Mesodermal cell (in vitro differentiated cells): ENCODE measurements around the gene MMP1. TPM values are rescaled to one million over a fixed set of nuclear protein-coding genes. Genes with fewer than 3 reads are reported as not detected.

Source experiments
- H3K27ac ChIP-seq: 2 replicates; pipeline ENCODE4 v1.7.0; 2013; ENCODE audit warnings: mild to moderate bottlenecking, low read depth, low read length, moderate library complexity; ENCODE audit not compliant: severe bottlenecking
- H3K36me3 ChIP-seq: 2 replicates; pipeline ENCODE4 v1.7.1; 2013; ENCODE audit warnings: mild to moderate bottlenecking, low read length, moderate library complexity; ENCODE audit not compliant: control insufficient read depth, insufficient read depth
- H3K4me1 ChIP-seq: one replicate; pipeline ENCODE4 v1.7.1; 2013; ENCODE audit warnings: mild to moderate bottlenecking, low read length; ENCODE audit not compliant: insufficient read depth, control insufficient read depth, poor library complexity, severe bottlenecking
- H3K4me3 ChIP-seq: 2 replicates; pipeline ENCODE4 v1.7.0; 2013; ENCODE audit warnings: low read length, control low read depth, mild to moderate bottlenecking; ENCODE audit not compliant: insufficient read depth, poor library complexity, severe bottlenecking; ENCODE audit errors: extremely low read depth
- H3K9me3 ChIP-seq: 2 replicates; pipeline ENCODE4 v1.7.1; 2013; ENCODE audit warnings: mild to moderate bottlenecking, low read length, moderate library complexity; ENCODE audit not compliant: control insufficient read depth
- WGBS, 2 experiments: methylation state at CpG; one replicate each; pipeline ENCODE4 v1.1.5; 2013; ENCODE audit warnings: missing lambda C conversion rate in 2 of 2; ENCODE audit not compliant: insufficient coverage in 2 of 2; 5-methylcytosine and 5-hydroxymethylcytosine counted together
- polyA plus RNA-seq, 2 experiments: library from polyadenylated mRNA; stranded (reverse); fragments of 50-300 nt; gene quantifications; one replicate each; pipeline ENCODE4 v1.2.3, GENCODE V29; 2013

Gene MMP1
- 13.9 TPM for polyA plus RNA-seq (2013, experiment 1 of 2)
- polyA plus RNA-seq (2013, experiment 2 of 2) = 22.6 TPM

DNA sequence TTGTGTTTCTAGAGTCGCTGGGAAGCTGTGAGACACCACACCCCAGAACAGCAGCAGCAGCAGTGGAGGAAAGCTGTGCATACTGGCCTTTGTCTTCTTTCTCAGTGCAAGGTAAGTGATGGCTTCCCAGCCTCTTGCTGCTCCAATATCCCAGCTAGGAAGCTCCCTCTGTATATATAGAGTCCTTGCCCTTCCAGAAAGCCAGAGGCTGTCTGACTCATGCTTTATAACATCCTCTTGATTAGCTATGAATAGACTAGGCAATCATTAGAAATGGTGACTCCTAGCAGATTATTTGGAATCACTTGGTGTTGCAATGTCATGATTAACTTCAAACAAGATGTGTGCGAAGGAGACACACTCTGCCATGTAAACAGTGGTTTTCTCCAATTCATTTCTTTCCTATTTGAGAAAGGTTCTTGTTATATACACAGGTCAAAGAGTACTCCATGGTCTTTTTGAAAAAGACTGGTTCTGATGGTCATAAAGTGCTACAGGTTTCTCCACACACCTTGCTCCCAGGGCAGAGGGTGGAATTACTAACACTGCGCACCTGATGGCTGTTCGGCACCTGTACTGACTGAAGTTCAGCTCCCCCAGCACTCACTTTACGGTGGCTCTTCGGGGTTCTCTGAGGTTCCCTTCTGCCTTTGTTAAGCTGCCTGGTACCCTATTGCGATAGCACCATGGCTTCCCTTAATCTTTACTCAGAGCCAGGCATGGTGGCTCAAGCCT lies at the start of gene MMP1:
Gene MMP1, minus strand, starts transcription at position 149 of the 735 bp plus-strand sequence. Its CDS starts 68 bp downstream, at position 81.
- peaks cover 7% of the 10 kb centered on the region for H3K4me1 ChIP-seq
- H3K36me3 ChIP-seq = no peaks in the 10 kb centered on the region
- no peaks in the 10 kb centered on the region for H3K9me3 ChIP-seq
- H3K4me3 ChIP-seq = no peak within 1 kb of the TSS
- H3K27ac ChIP-seq = no peak within 1 kb of the TSS
- 91 to 92% methylated on average over 5 to 6 of the region's 7 CpGs for WGBS, 2 experiments

DNA sequence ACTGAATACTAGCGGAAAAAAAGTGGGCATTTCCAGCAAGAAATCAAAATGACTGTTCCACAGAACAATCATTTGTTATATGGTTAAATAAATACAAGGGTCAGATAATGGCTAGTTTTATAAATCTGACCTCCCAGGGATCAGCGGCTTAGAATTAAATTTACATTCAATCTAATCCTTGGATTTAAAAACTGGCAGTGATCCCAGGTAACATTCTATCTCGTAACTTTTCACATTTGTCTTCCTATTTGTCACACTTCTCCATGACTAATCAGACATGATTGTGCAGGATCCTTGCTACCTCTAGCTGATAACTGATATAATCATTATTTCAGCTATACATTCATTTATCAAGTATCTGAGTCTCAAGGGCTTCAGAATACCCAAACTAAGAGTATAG lies 48.3 kb upstream of the MMP1 start:
- H3K36me3 ChIP-seq = no peaks in the 10 kb centered on the region

DNA sequence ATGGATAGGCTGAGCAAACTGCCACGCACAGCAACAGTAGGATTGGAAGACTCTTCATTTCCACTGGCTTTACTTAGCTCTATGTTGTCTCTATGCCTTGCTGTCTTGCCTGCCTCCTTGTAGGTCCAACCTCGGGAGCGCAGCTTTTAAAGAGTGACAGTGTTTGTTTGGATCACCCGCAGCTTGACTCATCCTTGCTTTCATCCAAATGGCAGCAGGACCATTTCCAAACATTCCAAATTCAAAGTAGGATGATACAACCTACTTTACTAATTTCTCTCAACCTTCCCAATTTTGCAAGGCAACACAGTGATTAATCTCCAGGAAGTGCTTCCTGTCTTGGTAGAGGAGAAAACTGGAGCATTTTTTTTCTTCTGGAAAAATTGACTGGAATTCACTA lies 45.5 kb upstream of the MMP1 start, which contains the start of gene MMP3:
Gene MMP3, minus strand, starts transcription at position 121 of the 400 bp plus-strand sequence. Its CDS starts 63 bp downstream, at position 58.
- Histone ChIP-seq H3K27ac (no peak within 1 kb of the TSS), H3K9me3 (no peaks in the 10 kb centered on the region), H3K36me3 (no peaks in the 10 kb centered on the region), H3K4me1 (peaks cover 5% of the 10 kb centered on the region), H3K4me3 (no peak within 1 kb of the TSS)
- 92 to 96% methylated on average over 4 of the region's 4 CpGs for WGBS, 2 experiments

More for the DNA sequence above, 48.3 kb upstream of the MMP1 start:
- WGBS, 2 experiments = 95 to 100% methylated on average over 2 of the region's 3 CpGs
- peaks cover 5% of the 10 kb centered on the region for H3K4me1 ChIP-seq
- H3K27ac ChIP-seq = no peak overlapping the region
- H3K4me3 ChIP-seq = no peak overlapping the region
- H3K9me3 ChIP-seq = no peaks in the 10 kb centered on the region

DNA sequence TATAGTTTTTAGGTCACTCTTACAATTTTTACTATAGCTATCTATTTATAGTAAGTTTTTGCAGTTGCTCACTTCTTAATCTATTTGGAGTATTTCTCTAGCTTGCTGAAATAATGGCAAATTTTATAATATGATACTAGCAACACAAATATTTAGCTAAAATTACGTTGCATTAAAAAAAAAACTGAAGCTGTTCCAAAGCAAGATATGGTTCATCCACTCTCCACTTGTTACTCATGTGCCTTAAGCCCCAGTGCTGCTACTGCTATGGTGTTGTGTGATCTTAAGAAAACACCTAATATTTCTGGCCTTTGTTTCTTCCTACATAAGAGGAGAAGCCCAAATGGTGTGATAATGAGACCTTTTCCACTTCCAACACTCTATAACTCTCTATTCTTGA lies 45.0 kb upstream of the MMP1 start:
- no peak overlapping the region for H3K27ac ChIP-seq
- H3K4me1 ChIP-seq = peaks cover 5% of the 10 kb centered on the region
- no peak overlapping the region for H3K4me3 ChIP-seq
- no CpG with 5 or more reads among the region's 1 CpG for WGBS, 2 experiments
- no peaks in the 10 kb centered on the region for H3K36me3 ChIP-seq
- no peaks in the 10 kb centered on the region for H3K9me3 ChIP-seq

DNA sequence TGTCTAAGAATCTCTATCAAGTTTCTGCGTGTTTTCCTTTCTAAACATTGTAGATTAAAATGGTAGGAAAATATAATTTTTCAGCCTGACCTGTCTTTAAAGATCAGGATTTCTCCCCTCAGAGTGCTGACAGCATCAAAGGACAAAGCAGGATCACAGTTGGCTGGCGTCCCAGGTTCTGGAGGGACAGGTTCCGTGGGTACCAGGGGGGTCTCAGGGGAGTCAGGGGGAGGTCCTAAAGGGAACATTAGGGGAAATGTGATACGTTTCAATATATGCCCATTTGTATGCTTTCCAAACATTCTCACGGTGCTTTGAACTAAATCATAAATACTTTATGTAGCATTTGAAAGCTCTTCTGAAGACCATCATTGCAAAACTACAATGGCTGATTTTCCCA lies 42.1 kb upstream of the MMP1 start:
- Histone ChIP-seq H3K9me3 (no peaks in the 10 kb centered on the region), H3K4me3 (no peak overlapping the region), H3K4me1 (peaks cover 5% of the 10 kb centered on the region), H3K36me3 (no peaks in the 10 kb centered on the region), H3K27ac (no peak overlapping the region)
- WGBS, 2 experiments = 69 to 78% methylated on average over 3 of the region's 5 CpGs

DNA sequence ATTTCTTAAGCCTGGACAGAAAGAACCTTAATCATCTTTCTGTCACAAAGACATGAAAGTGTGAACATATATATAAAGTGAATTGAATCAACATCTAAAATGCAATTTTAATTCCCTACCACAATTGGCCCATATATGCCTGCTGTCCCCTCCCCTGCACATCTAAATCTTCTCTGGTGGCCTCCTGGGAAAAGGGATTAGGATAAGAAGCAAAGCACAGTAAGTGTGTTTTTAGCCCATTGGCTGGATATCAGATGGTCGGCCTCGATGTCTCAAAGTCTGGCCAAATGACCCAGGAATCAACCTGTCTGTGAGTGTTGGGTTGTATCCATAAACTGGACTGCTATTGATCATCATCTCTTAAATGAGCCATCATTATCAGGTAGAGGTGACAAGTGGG lies 39.7 kb upstream of the MMP1 start:
- no peak overlapping the region for H3K27ac ChIP-seq
- H3K9me3 ChIP-seq = no peaks in the 10 kb centered on the region
- H3K36me3 ChIP-seq = no peaks in the 10 kb centered on the region
- H3K4me1 ChIP-seq = no peaks in the 10 kb centered on the region
- no peak overlapping the region for H3K4me3 ChIP-seq
- WGBS, 2 experiments = no CpG with 5 or more reads among the region's 2 CpGs

DNA sequence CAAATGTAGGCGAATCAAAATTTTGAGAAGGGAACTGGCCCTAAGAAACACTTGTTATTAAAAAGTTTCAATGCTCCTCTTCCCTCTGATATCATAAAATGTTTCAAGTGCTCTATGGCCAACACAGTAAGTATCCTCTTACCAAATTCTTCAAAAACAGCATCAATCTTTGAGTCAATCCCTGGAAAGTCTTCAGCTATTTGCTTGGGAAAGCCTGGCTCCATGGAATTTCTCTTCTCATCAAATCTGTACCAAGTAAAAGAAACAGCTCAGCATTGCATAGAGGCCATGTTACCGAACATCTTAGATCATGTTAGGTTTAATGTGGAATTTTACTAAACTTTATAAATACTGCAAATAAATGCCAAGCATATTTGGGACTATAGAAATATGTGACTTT lies 39.2 kb upstream of the MMP1 start:
- Histone ChIP-seq H3K36me3 (no peaks in the 10 kb centered on the region), H3K4me3 (no peak overlapping the region), H3K27ac (no peak overlapping the region), H3K4me1 (no peaks in the 10 kb centered on the region), H3K9me3 (no peaks in the 10 kb centered on the region)
- 83% methylated on average over 1 of the region's 2 CpGs; no CpG with 5 or more reads in 1 of the 2 experiments for WGBS, 2 experiments

DNA sequence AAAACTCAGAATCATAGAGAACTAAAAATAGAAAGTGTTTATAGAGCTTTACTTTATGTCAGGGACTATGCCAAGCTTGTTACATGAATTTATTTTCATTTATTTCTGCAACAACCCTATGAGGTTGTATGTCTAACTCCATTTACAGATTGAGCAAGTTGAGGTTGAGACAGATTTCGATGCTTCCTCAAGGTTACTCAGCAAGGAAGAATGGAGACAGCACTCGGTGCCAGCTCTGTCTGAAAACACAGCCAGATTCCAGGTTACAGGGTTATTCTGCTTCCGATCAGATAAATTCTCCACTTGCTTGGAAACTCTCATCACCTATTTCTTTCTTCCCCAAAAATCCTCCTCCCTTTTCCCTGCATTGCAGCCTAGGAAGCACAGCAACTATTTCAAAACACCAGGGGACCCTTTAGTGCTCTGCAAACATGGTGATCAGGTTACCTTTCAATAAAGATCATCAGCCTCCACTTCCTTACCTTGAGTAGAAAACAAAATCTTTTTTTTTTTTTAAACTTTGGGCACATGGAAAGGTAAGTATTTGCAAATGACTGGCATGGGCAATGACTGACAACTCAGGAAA lies 38.4 kb upstream of the MMP1 start:
- Histone ChIP-seq H3K27ac (no peak overlapping the region), H3K9me3 (no peaks in the 10 kb centered on the region), H3K4me3 (no peak overlapping the region), H3K4me1 (no peaks in the 10 kb centered on the region), H3K36me3 (no peaks in the 10 kb centered on the region)
- WGBS, 2 experiments = 69 to 74% methylated on average over 3 of the region's 3 CpGs

DNA sequence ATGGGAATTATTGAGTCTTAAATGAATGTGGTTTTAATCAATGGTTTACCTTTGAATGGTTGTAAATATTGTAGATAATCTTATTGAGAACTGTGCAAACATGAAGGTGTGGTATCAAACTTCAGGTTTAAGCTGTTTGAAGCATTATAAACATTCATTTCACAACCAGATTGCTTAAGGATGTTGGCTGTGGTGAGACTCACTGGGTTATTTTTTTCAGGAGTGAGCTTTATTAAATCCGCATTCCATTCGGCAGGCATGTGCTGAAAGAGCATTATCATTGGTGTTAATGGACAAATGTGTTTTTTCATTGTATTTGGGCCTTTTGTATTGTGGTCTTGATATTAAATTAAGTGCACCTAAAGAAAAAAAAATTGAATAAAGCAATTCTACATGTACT lies 35.8 kb upstream of the MMP1 start:
- no peaks in the 10 kb centered on the region for H3K9me3 ChIP-seq
- H3K27ac ChIP-seq = no peak overlapping the region
- WGBS, 2 experiments = 94 to 100% methylated on average over 2 of the region's 2 CpGs
- no peaks in the 10 kb centered on the region for H3K4me1 ChIP-seq
- H3K36me3 ChIP-seq = no peaks in the 10 kb centered on the region
- H3K4me3 ChIP-seq = no peak overlapping the region

DNA sequence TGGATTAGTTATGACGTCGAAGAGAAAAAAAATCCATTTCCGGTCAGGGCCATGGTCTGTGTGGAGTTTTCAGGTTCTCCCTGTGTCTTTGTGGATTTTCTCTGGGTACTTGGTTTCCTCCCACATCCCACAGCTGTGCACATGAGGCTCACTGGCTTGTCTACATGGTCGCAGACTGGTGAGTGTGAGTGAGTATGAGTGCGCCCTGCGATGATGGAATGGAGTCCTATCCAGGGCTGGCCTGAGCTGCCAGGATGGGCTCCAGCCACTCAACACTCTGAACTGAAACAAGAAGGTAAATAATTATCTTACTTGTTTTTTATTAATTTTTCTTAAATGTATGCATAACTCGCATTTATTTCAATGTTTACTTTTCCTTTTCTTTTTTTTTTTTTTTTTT lies 34.7 kb upstream of the MMP1 start:
- Histone ChIP-seq H3K27ac (no peak overlapping the region), H3K9me3 (no peaks in the 10 kb centered on the region), H3K4me3 (no peak overlapping the region), H3K4me1 (no peaks in the 10 kb centered on the region), H3K36me3 (no peaks in the 10 kb centered on the region)
- no CpG with 5 or more reads among the region's 7 CpGs for WGBS, 2 experiments
